H1 (cell line): ENCODE data around the gene SCARB1. TPM values are rescaled to one million over a fixed set of nuclear protein-coding genes. Genes with fewer than 3 reads are reported as not detected.

Experiments
- BRCA1 ChIP-seq: IDR thresholded peaks from 2 replicates; pipeline ENCODE4 v1.6.1; 2012; ENCODE audit warnings: low read depth, low read length, improper control_type of control experiment
- CEBPB ChIP-seq: IDR thresholded peaks from 2 replicates; pipeline ENCODE4 v1.6.1; 2012; ENCODE audit warnings: low read depth, low read length
- CHD1 ChIP-seq: IDR thresholded peaks from 2 replicates; pipeline ENCODE4 v1.6.1; 2012; ENCODE audit warnings: low read depth, low read length, improper control_type of control experiment
- CHD7 ChIP-seq: fragments of 300-600 bp; sonication (generic); IDR thresholded peaks from 2 replicates; pipeline ENCODE4 v1.7.1; 2012; ENCODE audit warnings: low read length, moderate library complexity, mild to moderate bottlenecking, inconsistent platforms; ENCODE audit not compliant: insufficient replicate concordance
- E2F6 ChIP-seq: IDR thresholded peaks from 2 replicates; pipeline ENCODE4 v1.6.1; 2012; ENCODE audit warnings: inconsistent platforms
- EP300 ChIP-seq, 2 experiments: IDR thresholded peaks; 1 replicate in 1 of 2; 2 replicates in 1 of 2; pipeline ENCODE4 v1.6.1; 2011 to 2012; ENCODE audit warnings: low read depth in 2 of 2, low read length in 2 of 2, mild to moderate bottlenecking in 2 of 2, borderline replicate concordance in 1 of 2, inconsistent platforms in 1 of 2, moderate library complexity in 1 of 2
- MAFK ChIP-seq: IDR thresholded peaks from 2 replicates; pipeline ENCODE4 v1.6.1; 2012; ENCODE audit warnings: low read depth, mild to moderate bottlenecking, improper control_type of control experiment, low read length
- NRF1 ChIP-seq: IDR thresholded peaks from 2 replicates; pipeline ENCODE4 v1.6.1; 2011; ENCODE audit warnings: mild to moderate bottlenecking, low read depth, low read length, improper control_type of control experiment
- POLR2A ChIP-seq, 2 experiments: IDR thresholded peaks; 1 replicate in 1 of 2; 2 replicates in 1 of 2; pipeline ENCODE4 v1.6.1; 2011; ENCODE audit warnings: low read depth in 2 of 2, low read length in 2 of 2, mild to moderate bottlenecking in 2 of 2; ENCODE audit errors: control extremely low read depth in 1 of 2
- ZNF274 ChIP-seq: IDR thresholded peaks from 2 replicates; pipeline ENCODE4 v1.7.0; 2012; ENCODE audit warnings: low read length, borderline replicate concordance; ENCODE audit errors: extremely low read depth
- polyA plus RNA-seq, 7 experiments: library from polyadenylated mRNA; depleted of rRNA in 3 of 7; stranded (reverse) in 5 of 7; unstranded in 2 of 7; fragments of >200 nt in 5 of 7; fragments of 200-250 nt in 2 of 7; gene quantifications; 1 replicate in 5 of 7; 2 replicates in 1 of 7; 4 replicates in 1 of 7; pipeline versions ENCODE4 v1.2.1 to v1.2.3, GENCODE V29; 2011 to 2013; ENCODE audit warnings: missing spikeins in 2 of 7, mixed read lengths in 2 of 7
- total RNA-seq: library from RNA; stranded (reverse); fragmentation: NEBNext Ultra II Directional; extraction: Animal tissue kit (Norgen Biotek cat#: 25700); gene quantifications from 2 replicates; pipeline ENCODE4 v1.2.1, GENCODE V29; 2021
- TF ChIP-seq, protein P1 (sequence below): IDR thresholded peaks from 2 replicates; pipeline ENCODE4 v1.6.1; 2011; ENCODE audit warnings: low read depth, mild to moderate bottlenecking, low read length; ENCODE audit not compliant: insufficient read depth

SCARB1 gene
- total and polyA plus RNA-seq, 2 of the 8 experiments (the other 6 are each of a cell fraction or from before 2014, with no cell fraction given), result 45.3 to 57.1 TPM

- TF ChIP-seq CHD7 (no peak), EP300 (IDR thresholded peaks at IDR 0.05; ENCODE audit: borderline replicate concordance in 1 of 2, low read depth in 2 of 2, low read length in 2 of 2) (no peak), ZNF274 (no peak), NRF1 (no peak), POLR2A (IDR thresholded peaks at IDR 0.05; ENCODE audit: control extremely low read depth in 1 of 2, low read depth in 2 of 2, low read length in 2 of 2) (no peak), CHD1 (no peak), BRCA1 (no peak), E2F6 (no peak), CEBPB (no peak), MAFK (no peak)
- TF ChIP-seq, protein P1, sequence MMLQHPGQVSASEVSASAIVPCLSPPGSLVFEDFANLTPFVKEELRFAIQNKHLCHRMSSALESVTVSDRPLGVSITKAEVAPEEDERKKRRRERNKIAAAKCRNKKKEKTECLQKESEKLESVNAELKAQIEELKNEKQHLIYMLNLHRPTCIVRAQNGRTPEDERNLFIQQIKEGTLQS, result no peak
- TF ChIP-seq, all 59 proteins: peak for 0
Observed at GRCh38 chr12:124769163-124769530, 94.5 kb downstream of the SCARB1 start (continued).
